ENCODE results near the gene KDM1B. TPM values are rescaled to one million over a fixed set of nuclear protein-coding genes. Genes with fewer than 3 reads are reported as not detected.

Gene KDM1B
- total RNA-seq, 1 experiment from 2014 or later = 21.2 TPM

DNA sequence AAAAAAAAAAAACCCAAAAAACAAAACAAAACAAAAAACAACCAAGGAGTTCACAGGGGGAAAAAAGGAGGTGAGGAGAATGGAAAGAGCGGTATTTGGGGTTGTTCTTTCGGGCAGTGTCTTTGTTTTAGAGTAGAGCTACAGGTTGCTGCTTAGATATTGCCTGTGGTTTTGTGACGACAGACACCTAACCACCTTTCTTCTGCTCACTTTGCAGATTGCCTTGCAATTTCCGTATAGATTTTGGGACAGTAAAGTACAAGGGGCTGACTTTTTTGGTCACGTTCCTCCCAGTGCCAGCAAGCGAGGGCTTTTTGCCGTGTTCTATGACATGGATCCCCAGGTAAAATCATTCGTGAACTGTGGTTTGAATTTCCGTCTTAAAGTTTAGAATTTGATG is 58.2 kb downstream of the KDM1B start:
- Mint-ChIP-seq H3K9me3 (ENCODE audit: unreplicated experiment) (no peaks in the 10 kb centered on the region), H3K27ac (ENCODE audit: low read depth, unreplicated experiment) (no peak overlapping the region), H3K27me3 (ENCODE audit: insufficient read depth, unreplicated experiment) (no peaks in the 10 kb centered on the region), H3K4me1 (ENCODE audit: insufficient read depth, unreplicated experiment) (no peaks in the 10 kb centered on the region), H3K36me3 (ENCODE audit: insufficient read depth, unreplicated experiment) (peaks cover 31% of the 10 kb centered on the region), H3K4me3 (ENCODE audit: unreplicated experiment) (no peak overlapping the region)
- BruUV-seq (replicated peaks) = no TSS peak
- DNase-seq (ENCODE audit: unreplicated experiment) = no peak
- intact Hi-C loops (cut with micrococcal nuclease) = no loop called here
- ChIA-PET CTCF (no interaction called here), POLR2A (interaction anchor here (0.5 to 1.3 kb wide), 4 partner anchors 10 to 109 kb away, joined by 3 to 4 read pairs (median 3); no protein-coding TSS in a partner anchor)
- TF ChIP-seq, protein P1, sequence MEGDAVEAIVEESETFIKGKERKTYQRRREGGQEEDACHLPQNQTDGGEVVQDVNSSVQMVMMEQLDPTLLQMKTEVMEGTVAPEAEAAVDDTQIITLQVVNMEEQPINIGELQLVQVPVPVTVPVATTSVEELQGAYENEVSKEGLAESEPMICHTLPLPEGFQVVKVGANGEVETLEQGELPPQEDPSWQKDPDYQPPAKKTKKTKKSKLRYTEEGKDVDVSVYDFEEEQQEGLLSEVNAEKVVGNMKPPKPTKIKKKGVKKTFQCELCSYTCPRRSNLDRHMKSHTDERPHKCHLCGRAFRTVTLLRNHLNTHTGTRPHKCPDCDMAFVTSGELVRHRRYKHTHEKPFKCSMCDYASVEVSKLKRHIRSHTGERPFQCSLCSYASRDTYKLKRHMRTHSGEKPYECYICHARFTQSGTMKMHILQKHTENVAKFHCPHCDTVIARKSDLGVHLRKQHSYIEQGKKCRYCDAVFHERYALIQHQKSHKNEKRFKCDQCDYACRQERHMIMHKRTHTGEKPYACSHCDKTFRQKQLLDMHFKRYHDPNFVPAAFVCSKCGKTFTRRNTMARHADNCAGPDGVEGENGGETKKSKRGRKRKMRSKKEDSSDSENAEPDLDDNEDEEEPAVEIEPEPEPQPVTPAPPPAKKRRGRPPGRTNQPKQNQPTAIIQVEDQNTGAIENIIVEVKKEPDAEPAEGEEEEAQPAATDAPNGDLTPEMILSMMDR (IDR thresholded peaks at IDR 0.05; ENCODE audit: unreplicated experiment) = no peak

DNA sequence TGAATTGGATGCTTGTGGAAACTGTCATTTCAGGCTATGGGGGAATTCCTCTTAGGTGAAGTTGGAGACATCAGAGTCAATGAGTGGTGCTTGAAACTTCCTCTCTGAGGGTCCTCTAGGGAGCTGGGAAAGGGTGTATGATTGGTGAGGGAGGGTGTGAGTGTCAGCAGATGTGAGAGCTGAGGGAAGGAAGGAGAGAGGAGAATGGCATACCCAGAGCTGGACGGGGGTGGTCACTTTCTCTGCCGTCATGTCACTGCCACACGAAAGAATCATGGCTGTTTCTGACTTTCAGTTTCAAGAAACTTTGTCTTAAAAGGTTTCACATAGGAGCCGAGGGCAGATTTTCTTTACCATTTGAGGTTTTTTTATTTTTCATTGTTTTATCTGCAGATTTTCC is 58.8 kb downstream of the KDM1B start:
- H3K27ac Mint-ChIP-seq (ENCODE audit: low read depth, unreplicated experiment) = no peak overlapping the region
- intact Hi-C loops (cut with micrococcal nuclease) = no loop called here
- peaks cover 31% of the 10 kb centered on the region for H3K36me3 Mint-ChIP-seq (ENCODE audit: insufficient read depth, unreplicated experiment)
- H3K27me3 Mint-ChIP-seq (ENCODE audit: insufficient read depth, unreplicated experiment) = no peaks in the 10 kb centered on the region
- no peaks in the 10 kb centered on the region for H3K9me3 Mint-ChIP-seq (ENCODE audit: unreplicated experiment)
- no TSS peak for BruUV-seq (replicated peaks)
- CTCF ChIA-PET = interaction anchor here (1.0 kb wide), 1 partner anchor 291 kb away, joined by 3 read pairs; no protein-coding TSS in a partner anchor
- H3K4me1 Mint-ChIP-seq (ENCODE audit: insufficient read depth, unreplicated experiment) = no peaks in the 10 kb centered on the region
- no peak for DNase-seq (ENCODE audit: unreplicated experiment)
- POLR2A ChIA-PET = interaction anchor here (1.1 to 1.3 kb wide), 2 partner anchors 11 to 13 kb away, joined by 3 read pairs; no protein-coding TSS in a partner anchor
- no peak overlapping the region for H3K4me3 Mint-ChIP-seq (ENCODE audit: unreplicated experiment)
- TF ChIP-seq, protein P1 (IDR thresholded peaks at IDR 0.05; ENCODE audit: unreplicated experiment) = no peak

DNA sequence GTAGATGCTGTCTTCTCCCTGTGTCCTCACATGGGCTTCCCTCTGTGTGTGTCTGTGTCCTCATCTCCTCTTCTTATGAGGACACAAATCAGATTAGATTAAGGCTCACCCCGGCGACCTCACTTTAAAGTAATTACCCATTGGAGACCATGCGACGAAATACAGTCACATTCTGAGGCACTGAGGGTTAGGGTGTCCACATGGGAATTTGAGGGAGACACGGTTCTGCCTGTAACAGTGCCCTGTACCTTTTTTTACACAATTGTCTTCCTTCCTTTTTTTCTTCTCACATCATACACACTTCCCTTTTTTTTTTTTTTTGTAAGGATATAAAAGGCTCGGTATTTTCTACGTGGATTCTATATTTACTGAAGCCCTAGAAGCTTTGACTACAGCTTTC is 60.2 kb downstream of the KDM1B start:
- H3K4me3 Mint-ChIP-seq (ENCODE audit: unreplicated experiment) = no peak overlapping the region
- ChIA-PET POLR2A (no interaction called here), CTCF (no interaction called here)
- DNase-seq (ENCODE audit: unreplicated experiment) = no peak
- TF ChIP-seq, protein P1 (IDR thresholded peaks at IDR 0.05; ENCODE audit: unreplicated experiment) = no peak
- H3K4me1 Mint-ChIP-seq (ENCODE audit: insufficient read depth, unreplicated experiment) = no peaks in the 10 kb centered on the region
- no peaks in the 10 kb centered on the region for H3K27me3 Mint-ChIP-seq (ENCODE audit: insufficient read depth, unreplicated experiment)
- H3K36me3 Mint-ChIP-seq (ENCODE audit: insufficient read depth, unreplicated experiment) = peaks cover 41% of the 10 kb centered on the region
- no peak overlapping the region for H3K27ac Mint-ChIP-seq (ENCODE audit: low read depth, unreplicated experiment)
- intact Hi-C loops (cut with micrococcal nuclease) = no loop called here
- H3K9me3 Mint-ChIP-seq (ENCODE audit: unreplicated experiment) = no peaks in the 10 kb centered on the region
- no TSS peak for BruUV-seq (replicated peaks)

DNA sequence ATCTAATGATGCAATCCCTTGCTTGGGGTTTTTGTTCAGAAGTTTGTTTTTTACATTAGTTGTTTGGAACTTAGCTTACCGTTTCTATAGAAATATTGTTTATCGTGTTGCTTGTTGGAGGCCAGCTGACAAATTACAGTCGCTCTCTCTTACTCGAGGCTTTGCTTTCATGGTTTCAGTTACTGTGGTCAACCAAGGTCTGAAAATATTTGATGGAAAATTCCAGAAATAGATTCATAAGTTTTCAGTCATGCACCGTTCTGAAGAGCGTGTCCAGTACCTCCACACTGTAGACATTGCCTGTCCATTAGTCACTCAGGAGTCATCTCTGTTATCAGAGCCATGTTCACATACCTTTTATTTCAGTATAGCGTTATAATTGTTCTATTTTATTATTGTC is 61.2 kb downstream of the KDM1B start:
- CTCF ChIA-PET = no interaction called here
- Mint-ChIP-seq H3K4me1 (ENCODE audit: insufficient read depth, unreplicated experiment) (no peaks in the 10 kb centered on the region), H3K4me3 (ENCODE audit: unreplicated experiment) (no peak overlapping the region), H3K36me3 (ENCODE audit: insufficient read depth, unreplicated experiment) (peaks cover 51% of the 10 kb centered on the region), H3K27ac (ENCODE audit: low read depth, unreplicated experiment) (no peak overlapping the region), H3K9me3 (ENCODE audit: unreplicated experiment) (no peaks in the 10 kb centered on the region), H3K27me3 (ENCODE audit: insufficient read depth, unreplicated experiment) (no peaks in the 10 kb centered on the region)
- TF ChIP-seq, protein P1 (IDR thresholded peaks at IDR 0.05; ENCODE audit: unreplicated experiment) = no peak
- DNase-seq (ENCODE audit: unreplicated experiment) = peak; percentile 22
- intact Hi-C loops (cut with micrococcal nuclease) = no loop called here
- POLR2A ChIA-PET = no interaction called here
- BruUV-seq (replicated peaks) = no TSS peak

Measured in MCF 10A (cell line).